ENCODE data around the gene DRAM1.

Gene DRAM1

DNA sequence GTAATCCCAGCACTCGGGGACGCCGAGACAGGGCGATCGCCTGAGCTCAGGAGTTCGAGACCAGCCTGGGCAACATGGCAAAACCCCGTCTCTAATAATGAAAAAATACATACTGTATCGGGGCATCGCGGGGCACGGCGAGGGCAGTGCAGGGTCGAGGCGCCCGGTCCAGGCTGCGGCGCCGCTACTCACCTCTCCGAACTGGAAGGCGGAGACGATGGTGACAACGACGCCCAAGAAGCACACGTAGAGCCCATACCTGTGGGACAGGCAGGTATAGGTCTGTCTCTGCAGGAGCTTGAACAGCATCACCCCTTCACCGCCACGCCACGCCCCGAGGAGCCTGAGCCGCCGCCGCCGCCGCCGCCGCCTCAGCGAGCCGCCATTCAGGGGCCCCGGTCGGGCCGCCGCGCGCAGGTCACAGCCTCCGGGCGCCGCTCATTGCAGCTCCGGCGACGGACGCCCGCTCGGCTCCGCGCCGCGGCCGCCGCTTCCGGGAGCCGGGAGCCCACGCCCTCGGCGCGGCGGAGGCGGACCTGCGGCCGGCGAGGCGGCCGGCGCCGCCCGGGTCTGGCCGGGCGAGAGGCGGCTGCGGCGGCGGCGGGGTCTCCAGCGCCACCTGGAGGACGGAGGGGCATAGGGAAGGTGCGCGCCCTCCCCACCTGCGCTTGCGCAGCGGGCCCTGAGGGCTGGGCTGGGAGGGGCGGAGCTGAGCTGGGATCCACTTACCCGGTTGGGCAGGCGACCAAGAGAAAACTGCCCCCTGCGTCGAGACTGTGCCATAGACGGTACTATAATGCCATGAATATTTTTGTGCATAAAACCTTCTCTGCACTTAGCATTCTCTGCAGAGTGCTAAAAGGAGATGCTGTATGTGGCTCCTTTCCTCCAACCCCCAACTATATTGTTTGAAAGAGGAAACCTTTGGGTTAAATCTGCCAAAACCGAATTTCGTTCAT is 46.7 kb upstream of the DRAM1 start, which contains the start of gene GNPTAB (continued):
- peak; percentile 81 for TF ChIP-seq GLIS1 (tag by site-specific recombination; IDR thresholded peaks at IDR 0.05)
- peak; percentile 51; the same call in 1 of the 2 replicates for TF ChIP-seq SCRT2 (tag by site-specific recombination; IDR thresholded peaks at IDR 0.05)
- TF ChIP-seq, protein P1, sequence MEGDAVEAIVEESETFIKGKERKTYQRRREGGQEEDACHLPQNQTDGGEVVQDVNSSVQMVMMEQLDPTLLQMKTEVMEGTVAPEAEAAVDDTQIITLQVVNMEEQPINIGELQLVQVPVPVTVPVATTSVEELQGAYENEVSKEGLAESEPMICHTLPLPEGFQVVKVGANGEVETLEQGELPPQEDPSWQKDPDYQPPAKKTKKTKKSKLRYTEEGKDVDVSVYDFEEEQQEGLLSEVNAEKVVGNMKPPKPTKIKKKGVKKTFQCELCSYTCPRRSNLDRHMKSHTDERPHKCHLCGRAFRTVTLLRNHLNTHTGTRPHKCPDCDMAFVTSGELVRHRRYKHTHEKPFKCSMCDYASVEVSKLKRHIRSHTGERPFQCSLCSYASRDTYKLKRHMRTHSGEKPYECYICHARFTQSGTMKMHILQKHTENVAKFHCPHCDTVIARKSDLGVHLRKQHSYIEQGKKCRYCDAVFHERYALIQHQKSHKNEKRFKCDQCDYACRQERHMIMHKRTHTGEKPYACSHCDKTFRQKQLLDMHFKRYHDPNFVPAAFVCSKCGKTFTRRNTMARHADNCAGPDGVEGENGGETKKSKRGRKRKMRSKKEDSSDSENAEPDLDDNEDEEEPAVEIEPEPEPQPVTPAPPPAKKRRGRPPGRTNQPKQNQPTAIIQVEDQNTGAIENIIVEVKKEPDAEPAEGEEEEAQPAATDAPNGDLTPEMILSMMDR (tag by site-specific recombination; IDR thresholded peaks at IDR 0.05): peak; percentile 93
- TF ChIP-seq ZBTB17 (tag by site-specific recombination; IDR thresholded peaks at IDR 0.05): 0 out of 2 replicates have a peak, but pooled peaks have one; percentile 23
- TF ChIP-seq, protein P2, sequence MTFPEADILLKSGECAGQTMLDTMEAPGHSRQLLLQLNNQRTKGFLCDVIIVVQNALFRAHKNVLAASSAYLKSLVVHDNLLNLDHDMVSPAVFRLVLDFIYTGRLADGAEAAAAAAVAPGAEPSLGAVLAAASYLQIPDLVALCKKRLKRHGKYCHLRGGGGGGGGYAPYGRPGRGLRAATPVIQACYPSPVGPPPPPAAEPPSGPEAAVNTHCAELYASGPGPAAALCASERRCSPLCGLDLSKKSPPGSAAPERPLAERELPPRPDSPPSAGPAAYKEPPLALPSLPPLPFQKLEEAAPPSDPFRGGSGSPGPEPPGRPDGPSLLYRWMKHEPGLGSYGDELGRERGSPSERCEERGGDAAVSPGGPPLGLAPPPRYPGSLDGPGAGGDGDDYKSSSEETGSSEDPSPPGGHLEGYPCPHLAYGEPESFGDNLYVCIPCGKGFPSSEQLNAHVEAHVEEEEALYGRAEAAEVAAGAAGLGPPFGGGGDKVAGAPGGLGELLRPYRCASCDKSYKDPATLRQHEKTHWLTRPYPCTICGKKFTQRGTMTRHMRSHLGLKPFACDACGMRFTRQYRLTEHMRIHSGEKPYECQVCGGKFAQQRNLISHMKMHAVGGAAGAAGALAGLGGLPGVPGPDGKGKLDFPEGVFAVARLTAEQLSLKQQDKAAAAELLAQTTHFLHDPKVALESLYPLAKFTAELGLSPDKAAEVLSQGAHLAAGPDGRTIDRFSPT (tag by site-specific recombination; IDR thresholded peaks at IDR 0.05): peak; percentile 61; the same call in 1 of the 2 replicates
- TF ChIP-seq, protein P3, sequence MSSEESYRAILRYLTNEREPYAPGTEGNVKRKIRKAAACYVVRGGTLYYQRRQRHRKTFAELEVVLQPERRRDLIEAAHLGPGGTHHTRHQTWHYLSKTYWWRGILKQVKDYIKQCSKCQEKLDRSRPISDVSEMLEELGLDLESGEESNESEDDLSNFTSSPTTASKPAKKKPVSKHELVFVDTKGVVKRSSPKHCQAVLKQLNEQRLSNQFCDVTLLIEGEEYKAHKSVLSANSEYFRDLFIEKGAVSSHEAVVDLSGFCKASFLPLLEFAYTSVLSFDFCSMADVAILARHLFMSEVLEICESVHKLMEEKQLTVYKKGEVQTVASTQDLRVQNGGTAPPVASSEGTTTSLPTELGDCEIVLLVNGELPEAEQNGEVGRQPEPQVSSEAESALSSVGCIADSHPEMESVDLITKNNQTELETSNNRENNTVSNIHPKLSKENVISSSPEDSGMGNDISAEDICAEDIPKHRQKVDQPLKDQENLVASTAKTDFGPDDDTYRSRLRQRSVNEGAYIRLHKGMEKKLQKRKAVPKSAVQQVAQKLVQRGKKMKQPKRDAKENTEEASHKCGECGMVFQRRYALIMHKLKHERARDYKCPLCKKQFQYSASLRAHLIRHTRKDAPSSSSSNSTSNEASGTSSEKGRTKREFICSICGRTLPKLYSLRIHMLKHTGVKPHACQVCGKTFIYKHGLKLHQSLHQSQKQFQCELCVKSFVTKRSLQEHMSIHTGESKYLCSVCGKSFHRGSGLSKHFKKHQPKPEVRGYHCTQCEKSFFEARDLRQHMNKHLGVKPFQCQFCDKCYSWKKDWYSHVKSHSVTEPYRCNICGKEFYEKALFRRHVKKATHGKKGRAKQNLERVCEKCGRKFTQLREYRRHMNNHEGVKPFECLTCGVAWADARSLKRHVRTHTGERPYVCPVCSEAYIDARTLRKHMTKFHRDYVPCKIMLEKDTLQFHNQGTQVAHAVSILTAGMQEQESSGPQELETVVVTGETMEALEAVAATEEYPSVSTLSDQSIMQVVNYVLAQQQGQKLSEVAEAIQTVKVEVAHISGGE (tag by site-specific recombination; conservative IDR thresholded peaks at IDR 0.05; ENCODE audit: low read depth): 0 out of 2 replicates have a peak, but pooled peaks have one; percentile 27
- peak; percentile 45 for TF ChIP-seq ZBTB8A (tag by site-specific recombination; IDR thresholded peaks at IDR 0.05)
- 0 out of 2 replicates have a peak, but pooled peaks have one; percentile 14 for TF ChIP-seq WT1 (tag by site-specific recombination; IDR thresholded peaks at IDR 0.05)
- peak; percentile 48; the same call in 1 of the 2 replicates for TF ChIP-seq SP3 (tag by site-specific recombination; IDR thresholded peaks at IDR 0.05)
- no peak for TF ChIP-seq SETDB1 (IDR thresholded peaks at IDR 0.05; ENCODE audit: insufficient read length, low read length)

DNA sequence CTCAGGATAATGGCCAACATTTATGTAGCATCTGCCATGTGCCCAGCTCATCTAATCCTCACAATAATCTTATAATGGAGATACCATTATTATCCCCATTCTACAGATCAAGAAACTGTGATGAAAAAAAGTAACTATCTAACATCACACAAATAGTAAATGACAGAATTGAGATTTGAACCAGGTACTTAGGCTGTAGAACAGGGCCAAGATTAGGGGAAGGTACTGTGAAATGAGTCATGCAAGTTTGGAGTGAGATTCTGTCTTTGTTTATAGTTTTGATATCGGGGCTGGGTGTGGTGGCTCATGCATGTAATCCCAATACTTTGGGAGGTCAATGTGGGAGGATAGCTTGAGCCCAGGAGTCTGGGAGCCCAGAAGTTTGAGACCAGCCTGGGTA is 45.4 kb upstream of the DRAM1 start:
- ChIA-PET CTCF (interaction anchor here (0.7 to 5.2 kb wide), 6 partner anchors 8 to 109 kb away, joined by 3 to 44 read pairs (median 3); no protein-coding TSS in a partner anchor), POLR2A (interaction anchor here (0.6 kb wide), 1 partner anchor 434 kb away, joined by 3 read pairs; no protein-coding TSS in a partner anchor)
- Histone ChIP-seq H3K36me3 (ENCODE audit: control insufficient read depth in 2 of 2, insufficient read depth in 1 of 2, low read length in 2 of 2) (no peaks in the 10 kb centered on the region), H3K9me3 (ENCODE audit: control insufficient read depth, insufficient read depth, low read depth, low read length) (no peaks in the 10 kb centered on the region), H3K4me1 (ENCODE audit: control insufficient read depth, insufficient read depth, low read length) (no peaks in the 10 kb centered on the region), H3K4me3 (ENCODE audit: low read depth, low read length) (no peak overlapping the region), H3K27ac (ENCODE audit: extremely low read depth, low read depth, low read length) (no peak overlapping the region)
- TF ChIP-seq ZNF416 (tag by site-specific recombination; IDR thresholded peaks at IDR 0.05): no peak
- TF ChIP-seq ZNF2 (tag by site-specific recombination; IDR thresholded peaks at IDR 0.05): no peak
- no peak for TF ChIP-seq ZNF521 (tag by site-specific recombination; IDR thresholded peaks at IDR 0.05)
- TF ChIP-seq, protein P4, sequence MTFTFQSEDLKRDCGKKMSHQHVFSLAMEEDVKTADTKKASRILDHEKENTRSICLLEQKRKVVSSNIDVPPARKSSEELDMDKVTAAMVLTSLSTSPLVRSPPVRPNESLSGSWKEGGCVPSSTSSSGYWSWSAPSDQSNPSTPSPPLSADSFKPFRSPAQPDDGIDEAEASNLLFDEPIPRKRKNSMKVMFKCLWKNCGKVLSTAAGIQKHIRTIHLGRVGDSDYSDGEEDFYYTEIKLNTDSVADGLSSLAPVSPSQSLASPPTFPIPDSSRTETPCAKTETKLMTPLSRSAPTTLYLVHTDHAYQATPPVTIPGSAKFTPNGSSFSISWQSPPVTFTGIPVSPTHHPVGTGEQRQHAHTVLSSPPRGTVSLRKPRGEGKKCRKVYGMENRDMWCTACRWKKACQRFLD (tag by site-specific recombination; IDR thresholded peaks at IDR 0.05): no peak
- no peak for TF ChIP-seq ZNF266 (tag by site-specific recombination; IDR thresholded peaks at IDR 0.05; ENCODE audit: low read depth)
- TF ChIP-seq ZNF426 (tag by site-specific recombination; IDR thresholded peaks at IDR 0.05): no peak
- TF ChIP-seq, protein P5, sequence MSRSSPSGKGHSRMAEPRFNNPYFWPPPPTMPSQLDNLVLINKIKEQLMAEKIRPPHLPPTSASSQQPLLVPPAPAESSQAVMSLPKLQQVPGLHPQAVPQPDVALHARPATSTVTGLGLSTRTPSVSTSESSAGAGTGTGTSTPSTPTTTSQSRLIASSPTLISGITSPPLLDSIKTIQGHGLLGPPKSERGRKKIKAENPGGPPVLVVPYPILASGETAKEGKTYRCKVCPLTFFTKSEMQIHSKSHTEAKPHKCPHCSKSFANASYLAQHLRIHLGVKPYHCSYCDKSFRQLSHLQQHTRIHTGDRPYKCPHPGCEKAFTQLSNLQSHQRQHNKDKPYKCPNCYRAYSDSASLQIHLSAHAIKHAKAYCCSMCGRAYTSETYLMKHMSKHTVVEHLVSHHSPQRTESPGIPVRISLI (tag by site-specific recombination; IDR thresholded peaks at IDR 0.05): no peak
- TF ChIP-seq GLIS1 (tag by site-specific recombination; IDR thresholded peaks at IDR 0.05): no peak
- no peak for TF ChIP-seq ZFP37 (tag by site-specific recombination; IDR thresholded peaks at IDR 0.05)
- TF ChIP-seq MYNN (tag by site-specific recombination; IDR thresholded peaks at IDR 0.05; ENCODE audit: borderline replicate concordance): no peak
- TF ChIP-seq KLF16 (tag by site-specific recombination; IDR thresholded peaks at IDR 0.05): no peak
- TF ChIP-seq ZNF610 (tag by site-specific recombination; IDR thresholded peaks at IDR 0.05; ENCODE audit: borderline replicate concordance): no peak
- no peak for TF ChIP-seq ZNF707 (tag by site-specific recombination; IDR thresholded peaks at IDR 0.05)
- no peak for TF ChIP-seq ZNF138 (tag by site-specific recombination; IDR thresholded peaks at IDR 0.05; ENCODE audit: borderline replicate concordance)
- TF ChIP-seq ZBTB7A (tag by site-specific recombination; IDR thresholded peaks at IDR 0.05; ENCODE audit: low read depth): no peak
- no peak for TF ChIP-seq ZBTB1 (tag by site-specific recombination; IDR thresholded peaks at IDR 0.05)

Data from HEK293 (cell line).